Measurements from ENCODE around the gene TUG1. TPM values are rescaled to one million over a fixed set of nuclear protein-coding genes. Genes with fewer than 3 reads are reported as not detected.

The TUG1 gene
- total and polyA plus RNA-seq, 10 of the 15 experiments (the other 5 are each of a cell fraction or from before 2014, with no cell fraction given), result 19.3 to 116 (median 54.9) TPM

DNA sequence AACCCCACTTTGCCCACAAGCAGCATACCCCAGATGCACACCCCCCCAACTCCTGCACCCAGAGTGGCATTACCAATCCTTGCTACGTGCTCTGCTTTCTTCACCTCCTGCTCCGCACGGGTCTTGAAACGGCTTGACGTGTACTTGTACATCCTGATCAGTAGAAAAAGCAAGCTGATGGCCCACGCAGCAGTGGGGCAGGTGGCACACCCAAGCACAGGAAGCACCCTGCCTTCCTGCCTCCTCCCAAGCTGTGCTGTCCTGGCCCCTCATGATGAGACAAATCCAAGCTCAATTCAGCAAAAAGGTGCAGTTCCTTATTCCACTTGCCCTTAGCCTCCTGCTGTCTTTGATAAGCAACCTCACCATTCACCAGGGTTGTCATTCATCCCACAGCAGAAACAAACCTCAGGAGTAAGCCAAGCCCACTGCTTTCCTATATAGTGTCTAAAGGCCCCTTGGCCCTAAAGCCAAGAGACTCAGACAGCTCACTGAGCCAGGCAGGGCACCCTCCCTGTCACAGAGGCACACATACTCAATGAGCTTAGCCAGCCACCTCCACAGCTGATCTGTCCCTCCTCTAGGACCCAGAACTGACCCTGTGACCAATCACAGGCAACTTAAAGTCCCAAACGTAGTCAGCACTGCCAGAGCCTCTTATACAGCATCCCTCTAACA, 28.2 kb upstream of the TUG1 start (continued):
- TF ChIP-seq CREM (IDR thresholded peaks at IDR 0.05; ENCODE audit: low read depth), result no peak
- TF ChIP-seq BCL11A (IDR thresholded peaks at IDR 0.05; ENCODE audit: low read depth, low read length), result no peak
- no peak for TF ChIP-seq YBX1 (IDR thresholded peaks at IDR 0.05)

DNA sequence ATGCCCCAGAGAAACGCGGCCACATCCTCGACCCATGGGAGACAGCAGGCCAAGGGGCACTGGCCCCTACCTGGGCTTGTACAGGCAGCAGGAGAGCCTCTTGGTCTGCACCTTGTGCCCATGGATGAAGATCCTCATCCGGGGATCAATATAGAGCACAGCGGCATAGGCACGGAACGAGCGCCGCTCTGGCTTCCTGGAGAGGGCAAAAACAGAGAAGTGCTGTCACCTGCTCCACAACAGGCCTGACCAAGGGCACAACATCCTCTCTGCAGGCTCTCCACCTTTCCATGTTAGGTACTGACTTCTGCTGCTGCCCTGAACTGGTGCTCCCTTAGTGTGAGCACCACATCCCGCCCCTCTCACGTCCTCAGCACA, 27.7 kb upstream of the TUG1 start:
- BruUV-seq (replicated peaks), result no TSS peak
- WGBS (ENCODE audit: insufficient coverage, insufficient replicate concordance, low lambda C conversion rate, missing lambda C conversion rate), result over 99% methylated on average over 11 of the region's 11 CpGs
- intact Hi-C loops (cut with micrococcal nuclease; ENCODE audit: unreplicated experiment) (loop anchor here (10.0 kb wide), 1 partner anchor 293 kb away; no protein-coding TSS in a partner anchor), in situ Hi-C loops (cut with MboI) (no loop called here)
- no peak for TF ChIP-seq CREB1 (IDR thresholded peaks at IDR 0.05; ENCODE audit: low read depth)
- no peak for TF ChIP-seq HDAC2 (IDR thresholded peaks at IDR 0.05)
- no peak for TF ChIP-seq NRF1 (conservative IDR thresholded peaks at IDR 0.05; ENCODE audit: low read depth, low read length)
- TF ChIP-seq, protein P1, sequence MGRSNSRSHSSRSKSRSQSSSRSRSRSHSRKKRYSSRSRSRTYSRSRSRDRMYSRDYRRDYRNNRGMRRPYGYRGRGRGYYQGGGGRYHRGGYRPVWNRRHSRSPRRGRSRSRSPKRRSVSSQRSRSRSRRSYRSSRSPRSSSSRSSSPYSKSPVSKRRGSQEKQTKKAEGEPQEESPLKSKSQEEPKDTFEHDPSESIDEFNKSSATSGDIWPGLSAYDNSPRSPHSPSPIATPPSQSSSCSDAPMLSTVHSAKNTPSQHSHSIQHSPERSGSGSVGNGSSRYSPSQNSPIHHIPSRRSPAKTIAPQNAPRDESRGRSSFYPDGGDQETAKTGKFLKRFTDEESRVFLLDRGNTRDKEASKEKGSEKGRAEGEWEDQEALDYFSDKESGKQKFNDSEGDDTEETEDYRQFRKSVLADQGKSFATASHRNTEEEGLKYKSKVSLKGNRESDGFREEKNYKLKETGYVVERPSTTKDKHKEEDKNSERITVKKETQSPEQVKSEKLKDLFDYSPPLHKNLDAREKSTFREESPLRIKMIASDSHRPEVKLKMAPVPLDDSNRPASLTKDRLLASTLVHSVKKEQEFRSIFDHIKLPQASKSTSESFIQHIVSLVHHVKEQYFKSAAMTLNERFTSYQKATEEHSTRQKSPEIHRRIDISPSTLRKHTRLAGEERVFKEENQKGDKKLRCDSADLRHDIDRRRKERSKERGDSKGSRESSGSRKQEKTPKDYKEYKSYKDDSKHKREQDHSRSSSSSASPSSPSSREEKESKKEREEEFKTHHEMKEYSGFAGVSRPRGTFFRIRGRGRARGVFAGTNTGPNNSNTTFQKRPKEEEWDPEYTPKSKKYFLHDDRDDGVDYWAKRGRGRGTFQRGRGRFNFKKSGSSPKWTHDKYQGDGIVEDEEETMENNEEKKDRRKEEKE (IDR thresholded peaks at IDR 0.05), result no peak
- no peak for TF ChIP-seq ZNF622 (IDR thresholded peaks at IDR 0.05)
- H3K36me3 ChIP-seq (ENCODE audit: control insufficient read depth in 2 of 2, insufficient read depth in 2 of 2, low read length in 1 of 2), result peaks cover 20 to 30% of the 10 kb centered on the region in 2 experiments; a peak in 3 of 4 replicates
- H3K79me2 ChIP-seq (ENCODE audit: control insufficient read depth, insufficient read depth, low read length), result no peaks in the 10 kb centered on the region
- no peak overlapping the region for H3K27ac ChIP-seq (ENCODE audit: control insufficient read depth, insufficient read depth)
- no peaks in the 10 kb centered on the region for H3K9me3 ChIP-seq (replicated peaks; ENCODE audit: control insufficient read depth, insufficient read depth, low read length)
- POLR2A ChIA-PET, result no interaction called here
- CTCF ChIA-PET, result no interaction called here
- FAIRE-seq, result no peak
- H3K27me3 ChIP-seq (replicated peaks in 1 of 2; ENCODE audit: control insufficient read depth in 2 of 2, insufficient read depth in 2 of 2, low read length in 1 of 2), result no peaks in the 10 kb centered on the region
- no peaks in the 10 kb centered on the region for H4K20me1 ChIP-seq (ENCODE audit: control insufficient read depth, insufficient read depth)
- no peak overlapping the region for H2AFZ ChIP-seq (ENCODE audit: control insufficient read depth, low read depth, low read length)
- H3K4me3 ChIP-seq, result no peak overlapping the region
- RAD21 ChIA-PET (ENCODE audit: unreplicated experiment), result no interaction called here
- H3K4me2 ChIP-seq (ENCODE audit: control insufficient read depth, insufficient read depth), result no peak overlapping the region
- no peak for DNase-seq (ENCODE audit: low read depth, low spot score)
- H3K4me1 ChIP-seq (ENCODE audit: control insufficient read depth, insufficient read depth, low read length), result no peaks in the 10 kb centered on the region
- SMC1A ChIA-PET (ENCODE audit: uncharacterized antibody, unreplicated experiment), result no interaction called here
- H3K9ac ChIP-seq (ENCODE audit: control insufficient read depth, insufficient read depth, low read length), result no peak overlapping the region
- ATAC-seq, result no peak
